OCI-M2 (cell line): ENCODE measurements around the gene NENF.

Experiments
- DNase-seq: peaks from one replicate; lab custom pipeline; 2025; ENCODE audit not compliant: unreplicated experiment; lab: John Stamatoyannopoulos, UW

NENF gene

GRCh38 chr1:212430955-212431394, 1.7 kb upstream of the NENF start:
- no peak for DNase-seq

GRCh38 chr1:212431644-212432043, 1.1 kb upstream of the NENF start:
- no peak for DNase-seq

- no peak for DNase-seq
Measured at GRCh38 chr1:212432272-212432660, 454 bp upstream of the NENF start.

- no peak for DNase-seq
Measured at GRCh38 chr1:212433577-212434462, 1.1 kb downstream of the NENF start.

- DNase-seq, result no peak
Measured at GRCh38 chr1:212434992-212435391, 2.3 kb downstream of the NENF start.

- DNase-seq, result no peak
Measured at GRCh38 chr1:212437179-212437798, 4.6 kb downstream of the NENF start.

- peak; percentile 38 for DNase-seq
Measured at GRCh38 chr1:212438831-212439237, 6.1 kb downstream of the NENF start.

GRCh38 chr1:212440419-212440818, 7.7 kb downstream of the NENF start:
- DNase-seq, result no peak

- DNase-seq, result no peak
Measured at GRCh38 chr1:212442408-212442807, 9.7 kb downstream of the NENF start.

- no peak for DNase-seq
Measured at GRCh38 chr1:212446333-212446732, 13.6 kb downstream of the NENF start.

GRCh38 chr1:212447478-212447877, 14.8 kb downstream of the NENF start:
- DNase-seq, result no peak

- DNase-seq, result no peak
Measured at GRCh38 chr1:212450331-212450881, 17.7 kb downstream of the NENF start.

GRCh38 chr1:212451416-212452322, 18.9 kb downstream of the NENF start:
- no peak for DNase-seq

GRCh38 chr1:212452323-212453155, 19.8 kb downstream of the NENF start:
- DNase-seq, result no peak

- DNase-seq, result no peak
Measured at GRCh38 chr1:212453156-212453857, 20.6 kb downstream of the NENF start.

- DNase-seq, result no peak
Measured at GRCh38 chr1:212454741-212455140, 22.0 kb downstream of the NENF start.

- DNase-seq, result no peak
Measured at GRCh38 chr1:212455401-212455800, 22.7 kb downstream of the NENF start.

- DNase-seq, result peak; percentile 69
Measured at GRCh38 chr1:212455803-212456528, 23.2 kb downstream of the NENF start.
